Cardiac muscle cell (in vitro differentiated cells and primary cell): Measurements from ENCODE around the gene UFL1. TPM values are rescaled to one million over a fixed set of nuclear protein-coding genes. Genes with fewer than 3 reads are reported as not detected.

ENCODE experiments used
- DNase-seq, 2 donors: peaks; one replicate each; pipeline versions ENCODE4 v3.0.0 to v3.0.0-alpha.2; 2010 to 2017; ENCODE audit warnings: low read depth in 1 of 2, low spot score in 1 of 2
- H3K27ac ChIP-seq: fragments of 200-600 bp; sonication (generic); 2 replicates; pipeline ENCODE4 v1.5.1; 2016
- H3K27me3 ChIP-seq: fragments of 200-600 bp; sonication (generic); 2 replicates; pipeline ENCODE4 v1.6.0; 2016; ENCODE audit warnings: control low read depth
- H3K36me3 ChIP-seq: fragments of 200-600 bp; sonication (generic); 2 replicates; pipeline ENCODE4 v1.5.1; 2016; ENCODE audit warnings: control low read depth
- H3K4me1 ChIP-seq: fragments of 200-600 bp; sonication (generic); 2 replicates; pipeline ENCODE4 v1.8.1; 2017; ENCODE audit warnings: low read depth, mild to moderate bottlenecking, mixed run types
- H3K4me3 ChIP-seq: fragments of 200-600 bp; sonication (generic); 2 replicates; pipeline ENCODE4 v1.5.1; 2016; ENCODE audit warnings: mild to moderate bottlenecking
- H3K9me3 ChIP-seq: fragments of 200-600 bp; sonication (generic); 2 replicates; pipeline ENCODE4 v1.5.1; 2017; ENCODE audit warnings: low read depth, mild to moderate bottlenecking, control low read depth
- CTCF ChIP-seq: IDR thresholded peaks from 2 replicates; pipeline ENCODE4 v1.5.1; 2012; ENCODE audit warnings: low read depth, mild to moderate bottlenecking, low read length
- polyA plus RNA-seq: library from polyadenylated mRNA; unstranded; fragments of >200 nt; fragmentation: Nextera tagmentation; extraction: Ambion mirVana; gene quantifications from 2 replicates; pipeline ENCODE4 v1.2.1, GENCODE V29; 2016
- total RNA-seq: library from RNA; depleted of rRNA; stranded (reverse); fragments of >200 nt; gene quantifications from 2 replicates; pipeline ENCODE4 v1.2.3, GENCODE V29; 2016

The UFL1 gene
- total and polyA plus RNA-seq, 2 experiments from 2014 or later = 18.7 to 26.2 TPM

- no peaks in the 10 kb centered on the region for H3K36me3 ChIP-seq
- no peaks in the 10 kb centered on the region for H3K4me1 ChIP-seq
- DNase-seq = no peak
- no peaks in the 10 kb centered on the region for H3K27me3 ChIP-seq
- no peaks in the 10 kb centered on the region for H3K9me3 ChIP-seq
- H3K4me3 ChIP-seq = no peak overlapping the region
- TF ChIP-seq CTCF = no peak
- no peak overlapping the region for H3K27ac ChIP-seq
These were observed 53.8 kb downstream of the UFL1 start for GRCh38 chr6:96575359-96575758.

- no peak overlapping the region for H3K27ac ChIP-seq
- TF ChIP-seq CTCF = no peak
- no peaks in the 10 kb centered on the region for H3K9me3 ChIP-seq
- H3K27me3 ChIP-seq = no peaks in the 10 kb centered on the region
- no peaks in the 10 kb centered on the region for H3K4me1 ChIP-seq
- DNase-seq = no peak
- no peak overlapping the region for H3K4me3 ChIP-seq
- no peaks in the 10 kb centered on the region for H3K36me3 ChIP-seq
These were observed 54.6 kb downstream of the UFL1 start for GRCh38 chr6:96576221-96576620.

- no peak for TF ChIP-seq CTCF
- no peak for DNase-seq
- no peaks in the 10 kb centered on the region for H3K9me3 ChIP-seq
- no peaks in the 10 kb centered on the region for H3K36me3 ChIP-seq
- H3K4me1 ChIP-seq = no peaks in the 10 kb centered on the region
- no peaks in the 10 kb centered on the region for H3K27me3 ChIP-seq
- H3K4me3 ChIP-seq = no peak overlapping the region
- H3K27ac ChIP-seq = no peak overlapping the region
These were observed 60.4 kb downstream of the UFL1 start for GRCh38 chr6:96582021-96582420.

- no peaks in the 10 kb centered on the region for H3K36me3 ChIP-seq
- H3K4me3 ChIP-seq = no peak overlapping the region
- no peak overlapping the region for H3K27ac ChIP-seq
- DNase-seq = no peak
- no peaks in the 10 kb centered on the region for H3K27me3 ChIP-seq
- H3K4me1 ChIP-seq = no peaks in the 10 kb centered on the region
- no peak for TF ChIP-seq CTCF
- H3K9me3 ChIP-seq = no peaks in the 10 kb centered on the region
These were observed 60.8 kb downstream of the UFL1 start for GRCh38 chr6:96582436-96582835.

GRCh38 chr6:96604420-96604819 lies 82.8 kb downstream of the UFL1 start:
- H3K4me3 ChIP-seq = no peak overlapping the region
- no peaks in the 10 kb centered on the region for H3K4me1 ChIP-seq
- no peaks in the 10 kb centered on the region for H3K27me3 ChIP-seq
- TF ChIP-seq CTCF = no peak
- no peak overlapping the region for H3K27ac ChIP-seq
- H3K9me3 ChIP-seq = no peaks in the 10 kb centered on the region
- no peak for DNase-seq
- no peaks in the 10 kb centered on the region for H3K36me3 ChIP-seq

Other genes starting within 250 kb of the UFL1 start
- not detected in 2 replicates for gene FHL5, start 41.3 kb downstream of the UFL1 start, total RNA-seq
- gene FHL5, start 41.3 kb downstream of the UFL1 start, polyA plus RNA-seq = not detected in 2 replicates